Activated CD4-positive, alpha-beta T cell treated with anti-CD3 and anti-CD28 coated beads, Interleukin-2, amount 10 ng/mL, durations not matched to agents 24 days and 14 days (primary cell): ENCODE data around the gene SPEF1. TPM values are rescaled to one million over a fixed set of nuclear protein-coding genes. Genes with fewer than 3 reads are reported as not detected.

Source experiments
- DNase-seq: peaks from one replicate; pipeline ENCODE4 v3.0.0; 2022
- H3K27ac Mint-ChIP-seq: one replicate; pipeline ENCODE4 v1.8.0; 2022; ENCODE audit warnings: mild to moderate bottlenecking, mixed read lengths
- H3K27me3 Mint-ChIP-seq: one replicate; pipeline ENCODE4 v1.8.0; 2022; ENCODE audit warnings: mixed read lengths
- H3K36me3 Mint-ChIP-seq: one replicate; pipeline ENCODE4 v1.8.0; 2022; ENCODE audit warnings: low read depth, mild to moderate bottlenecking, mixed read lengths
- H3K4me1 Mint-ChIP-seq: one replicate; pipeline ENCODE4 v1.8.0; 2021; ENCODE audit warnings: mixed read lengths
- H3K4me3 Mint-ChIP-seq: one replicate; pipeline ENCODE4 v1.8.0; 2022; ENCODE audit warnings: mild to moderate bottlenecking, moderate library complexity, mixed read lengths
- H3K9me3 Mint-ChIP-seq: one replicate; pipeline ENCODE4 v1.8.0; 2021; ENCODE audit warnings: mixed read lengths
- intact Hi-C: fragments of 100-400 bp; cut with micrococcal nuclease; formaldehyde crosslinking; loops from one replicate; pipeline ENCODE4 v1.15.1; 2023
- total RNA-seq: library from RNA; stranded (reverse); gene quantifications from 2 replicates; pipeline ENCODE4 v1.2.3, GENCODE V29; 2022

Gene SPEF1
- total RNA-seq, 1 donor from 2014 or later, result not detected

GRCh38 chr20:3777716-3778629, 3.3 kb downstream of the SPEF1 start:
- H3K36me3 Mint-ChIP-seq, result peaks cover 5% of the 10 kb centered on the region

GRCh38 chr20:3777381-3777715, 3.9 kb downstream of the SPEF1 start:
- Mint-ChIP-seq H3K9me3 (no peaks in the 10 kb centered on the region), H3K27me3 (peaks cover 24% of the 10 kb centered on the region), H3K4me1 (peaks cover 26% of the 10 kb centered on the region), H3K36me3 (no peaks in the 10 kb centered on the region), H3K27ac (no peak overlapping the region), H3K4me3 (peak overlapping the region; percentile 82)
- no peak for DNase-seq
- intact Hi-C loops, result loop anchor here (10.0 kb wide), 1 partner anchor 103 kb away; no protein-coding TSS in a partner anchor

More at GRCh38 chr20:3777716-3778629, 3.3 kb downstream of the SPEF1 start:
- DNase-seq, result peak; percentile 84
- Mint-ChIP-seq H3K27ac (no peak overlapping the region), H3K9me3 (no peaks in the 10 kb centered on the region), H3K27me3 (peaks cover 22% of the 10 kb centered on the region), H3K4me1 (peaks cover 29% of the 10 kb centered on the region), H3K4me3 (peak overlapping the region; percentile 82)
- intact Hi-C loops, result loop anchor here (10.0 kb wide), 1 partner anchor 103 kb away; no protein-coding TSS in a partner anchor

DNA sequence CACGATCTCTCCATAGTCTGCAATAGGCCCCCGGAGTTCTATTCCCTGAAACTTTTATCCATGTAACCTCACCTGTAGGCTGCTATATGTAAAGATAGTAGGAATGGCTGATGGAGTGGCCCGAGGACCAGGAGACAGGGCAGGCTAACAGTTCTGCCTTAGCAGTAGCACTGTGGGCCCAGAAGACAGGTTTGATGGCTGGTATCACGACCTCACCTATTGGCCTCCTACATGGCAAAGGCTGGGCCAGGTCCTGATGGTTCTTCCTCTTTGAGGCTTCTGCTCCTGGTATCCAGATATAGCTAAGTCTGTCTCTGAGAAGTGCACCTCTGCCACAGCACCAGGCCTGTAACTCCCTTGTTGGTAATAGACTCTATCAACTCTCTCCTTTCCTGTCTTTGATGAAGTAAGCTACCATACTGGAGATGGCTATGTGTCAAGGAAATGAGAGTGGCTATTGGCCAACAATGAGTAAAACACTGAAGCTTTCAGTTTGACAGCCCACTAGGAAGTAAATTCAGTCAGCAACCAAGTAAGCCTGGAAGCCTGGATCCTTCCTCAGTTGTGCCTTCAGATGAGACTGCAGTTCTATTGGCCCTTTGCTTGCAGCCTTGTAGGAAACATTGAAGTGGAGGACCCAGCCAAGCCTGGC, 5.7 kb downstream of the SPEF1 start:
- Mint-ChIP-seq H3K27ac (no peak overlapping the region), H3K4me1 (peaks cover 14% of the 10 kb centered on the region), H3K9me3 (no peaks in the 10 kb centered on the region), H3K4me3 (no peak overlapping the region), H3K27me3 (peaks cover 26% of the 10 kb centered on the region), H3K36me3 (no peaks in the 10 kb centered on the region)
- DNase-seq, result no peak
- intact Hi-C loops, result loop anchor here (10.0 kb wide), 1 partner anchor 101 kb away; no protein-coding TSS in a partner anchor

GRCh38 chr20:3771552-3772058, 9.6 kb downstream of the SPEF1 start:
- no peaks in the 10 kb centered on the region for H3K36me3 Mint-ChIP-seq
- H3K9me3 Mint-ChIP-seq, result no peaks in the 10 kb centered on the region
- DNase-seq, result no peak
- peaks cover 9% of the 10 kb centered on the region for H3K27me3 Mint-ChIP-seq
- peak overlapping the region; percentile 45 for H3K27ac Mint-ChIP-seq
- intact Hi-C loops, result loop anchor here (10.0 kb wide), 1 partner anchor 97 kb away; no protein-coding TSS in a partner anchor
- H3K4me3 Mint-ChIP-seq, result no peak overlapping the region
- H3K4me1 Mint-ChIP-seq, result peaks cover 13% of the 10 kb centered on the region

DNA sequence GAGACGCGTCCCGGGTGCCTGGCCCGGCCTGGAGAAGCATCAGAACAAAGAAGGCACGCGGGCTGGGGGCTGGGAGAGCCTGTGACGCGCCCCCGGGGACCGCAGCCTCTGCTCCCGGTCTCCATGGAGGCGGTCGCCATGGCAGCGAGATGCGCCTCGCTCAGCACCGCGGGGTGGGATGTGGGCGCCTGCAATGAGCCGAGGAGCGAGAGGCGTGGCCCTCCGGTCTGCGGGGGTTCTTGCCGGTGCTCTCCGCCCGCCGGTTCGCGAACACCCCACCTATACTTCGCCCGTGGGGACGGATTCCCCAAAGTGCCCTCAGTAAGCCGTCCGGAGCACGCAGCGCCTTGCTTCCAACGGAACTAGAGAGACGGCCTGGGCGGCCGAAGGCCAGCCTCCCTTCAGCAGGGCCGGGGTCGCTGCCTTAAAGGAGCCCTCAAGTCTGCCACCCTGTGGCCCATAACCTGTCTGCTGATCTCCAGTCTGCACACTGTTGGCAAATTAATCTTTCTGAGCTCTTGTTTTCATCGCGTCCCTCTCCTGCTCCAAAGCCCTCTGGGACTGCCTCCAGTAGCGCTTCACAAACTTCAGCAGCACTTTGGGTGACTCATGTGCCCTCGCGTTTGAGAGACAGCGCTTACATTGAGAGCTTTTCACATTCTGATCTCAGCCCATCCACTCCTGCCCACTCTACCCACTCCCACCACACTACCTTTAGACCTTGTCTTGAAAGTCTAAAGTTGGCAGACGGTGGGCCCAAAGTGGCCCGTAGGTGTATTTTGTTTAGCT, 12.7 kb downstream of the SPEF1 start:
- Mint-ChIP-seq H3K4me1 (peaks cover 22% of the 10 kb centered on the region), H3K27me3 (peaks cover 9% of the 10 kb centered on the region), H3K4me3 (peak overlapping the region; percentile 81), H3K36me3 (peaks cover 5% of the 10 kb centered on the region), H3K27ac (peak overlapping the region; percentile 97), H3K9me3 (no peaks in the 10 kb centered on the region)
- intact Hi-C loops, result loop anchor here (1.0 to 5.0 kb wide), 5 partner anchors 13 to 296 kb away; partner anchors contain the start of genes ATRN and SPEF1
- DNase-seq, result peak; percentile 95

DNA sequence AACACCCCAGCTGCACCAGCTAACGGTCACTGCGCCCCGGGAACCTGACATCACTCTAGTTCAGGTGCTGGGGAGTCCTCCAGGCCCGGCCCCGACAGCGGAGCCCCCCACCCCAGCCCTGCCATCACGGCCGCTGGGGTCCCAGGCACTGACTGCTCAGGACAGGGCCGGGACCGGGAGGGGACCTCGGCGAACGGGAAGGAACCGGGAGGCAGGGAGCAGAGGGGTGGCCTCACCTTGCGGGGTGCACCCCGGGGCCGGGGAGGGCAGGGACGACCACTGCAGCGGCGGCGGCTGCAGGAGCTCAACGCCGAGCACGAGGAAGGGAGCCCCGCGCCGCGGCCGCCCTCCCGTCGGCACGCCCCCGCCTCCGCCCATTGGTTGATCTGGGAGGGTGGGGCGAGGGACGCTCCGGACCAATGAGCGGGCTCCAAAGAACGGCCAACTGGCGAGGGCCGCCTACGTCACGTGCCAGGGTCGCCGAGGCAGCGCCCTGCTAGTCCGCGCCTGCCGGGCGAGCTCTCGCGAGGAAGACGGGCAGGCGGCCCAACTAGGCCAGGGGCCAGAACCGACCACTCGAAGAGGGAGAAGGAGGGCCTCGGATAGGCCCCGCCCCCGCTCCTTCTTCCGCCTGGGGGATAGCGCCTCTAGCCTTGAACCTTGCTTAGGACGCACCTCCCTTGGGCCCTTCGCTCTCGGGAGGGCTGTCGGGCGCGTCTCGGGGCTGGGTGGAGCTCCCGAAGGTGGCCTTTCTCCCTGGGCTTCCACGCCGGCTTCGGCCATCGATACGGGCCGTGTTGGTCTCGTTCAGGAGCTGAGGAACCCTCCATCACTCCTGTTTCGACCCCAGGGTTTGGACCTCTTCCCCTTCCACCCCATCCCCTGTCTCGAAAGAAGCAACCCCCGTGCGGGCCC, 13.6 kb downstream of the SPEF1 start, which contains the start of gene ADISSP:
Gene ADISSP (minus strand): TSS at position 327 of the 915 bp plus-strand sequence. CDS start 7,653 bp downstream, outside the sequence.
- H3K27ac Mint-ChIP-seq, result peak within 1 kb of the TSS; percentile 97
- DNase-seq, result peak; percentile 99
- intact Hi-C loops, result loop anchor here (1.0 to 5.0 kb wide), 6 partner anchors 14 to 295 kb away; partner anchors contain the start of genes AP5S1, ATRN and SPEF1
- peaks cover 9% of the 10 kb centered on the region for H3K27me3 Mint-ChIP-seq
- H3K9me3 Mint-ChIP-seq, result no peaks in the 10 kb centered on the region
- peaks cover 5% of the 10 kb centered on the region for H3K36me3 Mint-ChIP-seq
- H3K4me1 Mint-ChIP-seq, result peaks cover 22% of the 10 kb centered on the region
- H3K4me3 Mint-ChIP-seq, result peak within 1 kb of the TSS; percentile 81

DNA sequence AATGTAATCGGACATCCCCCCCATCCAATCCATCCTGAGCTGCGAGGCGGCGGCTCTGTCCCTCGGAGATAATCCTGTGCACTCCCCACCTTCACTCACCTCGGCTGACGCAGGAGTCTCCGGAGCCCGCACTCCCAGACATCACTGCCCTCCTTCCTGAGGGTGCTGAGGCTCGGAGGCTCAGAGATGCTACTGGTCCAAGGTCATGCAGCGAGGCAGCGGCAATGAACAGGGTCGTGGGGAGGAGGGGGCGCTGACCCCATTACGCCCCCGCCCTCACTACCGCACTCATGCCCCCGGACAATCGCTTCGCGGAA, 14.2 kb downstream of the SPEF1 start:
- peak overlapping the region; percentile 71 for H3K27ac Mint-ChIP-seq
- intact Hi-C loops, result loop anchor here (1.0 to 5.0 kb wide), 2 partner anchors 53 to 295 kb away; partner anchors contain the start of genes AP5S1 and ATRN

GRCh38 chr20:3766422-3767109, 14.7 kb downstream of the SPEF1 start:
- no peak for DNase-seq
- peaks cover under 1% of the 10 kb centered on the region for H3K27me3 Mint-ChIP-seq
- H3K36me3 Mint-ChIP-seq, result peaks cover 5% of the 10 kb centered on the region
- H3K9me3 Mint-ChIP-seq, result no peaks in the 10 kb centered on the region
- intact Hi-C loops, result loop anchor here (1.0 to 5.0 kb wide), 2 partner anchors 54 to 294 kb away; partner anchors contain the start of genes AP5S1 and ATRN
- H3K4me3 Mint-ChIP-seq, result peak overlapping the region; percentile 81
- H3K4me1 Mint-ChIP-seq, result peaks cover 22% of the 10 kb centered on the region
- no peak overlapping the region for H3K27ac Mint-ChIP-seq

More for the DNA sequence above, 14.2 kb downstream of the SPEF1 start:
- DNase-seq, result peak; percentile 76
- Mint-ChIP-seq H3K9me3 (no peaks in the 10 kb centered on the region), H3K4me1 (peaks cover 22% of the 10 kb centered on the region), H3K36me3 (peaks cover 5% of the 10 kb centered on the region), H3K4me3 (peak overlapping the region; percentile 81), H3K27me3 (peaks cover 5% of the 10 kb centered on the region)

GRCh38 chr20:3765171-3765882, 15.9 kb downstream of the SPEF1 start:
- H3K4me1 Mint-ChIP-seq, result peaks cover 22% of the 10 kb centered on the region
- DNase-seq, result no peak
- H3K36me3 Mint-ChIP-seq, result peaks cover 5% of the 10 kb centered on the region
- intact Hi-C loops, result loop anchor here (5.0 kb wide), 1 partner anchor 293 kb away; the partner anchor contains the start of gene ATRN
- H3K27ac Mint-ChIP-seq, result no peak overlapping the region
- H3K27me3 Mint-ChIP-seq, result no peaks in the 10 kb centered on the region
- no peak overlapping the region for H3K4me3 Mint-ChIP-seq
- H3K9me3 Mint-ChIP-seq, result no peaks in the 10 kb centered on the region

DNA sequence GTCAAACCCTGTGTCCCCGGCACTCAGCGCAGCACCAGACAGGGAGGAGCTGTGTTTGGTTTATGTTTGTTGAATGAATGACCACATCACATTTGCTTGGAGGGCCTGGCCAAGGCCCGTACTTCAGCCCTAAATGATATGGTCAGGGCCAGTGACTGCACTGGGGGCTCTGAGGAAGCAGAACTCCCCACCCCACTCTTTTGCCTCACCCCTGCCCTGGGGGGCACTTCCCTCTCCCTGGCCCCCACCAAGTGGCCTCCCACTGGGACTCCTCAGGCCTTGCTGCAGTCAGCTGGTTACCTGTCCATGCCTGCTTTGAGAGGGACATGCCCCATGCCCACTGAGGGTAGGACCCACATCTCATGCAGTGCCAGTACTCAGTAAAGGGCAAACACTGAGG, 16.6 kb downstream of the SPEF1 start:
- H3K36me3 Mint-ChIP-seq, result peaks cover 5% of the 10 kb centered on the region
- H3K9me3 Mint-ChIP-seq, result no peaks in the 10 kb centered on the region
- peaks cover 22% of the 10 kb centered on the region for H3K4me1 Mint-ChIP-seq
- H3K27me3 Mint-ChIP-seq, result no peaks in the 10 kb centered on the region
- no peak overlapping the region for H3K4me3 Mint-ChIP-seq
- intact Hi-C loops, result loop anchor here (5.0 kb wide), 1 partner anchor 292 kb away; the partner anchor contains the start of gene ATRN
- H3K27ac Mint-ChIP-seq, result no peak overlapping the region
- DNase-seq, result no peak
